ENCODE data around the gene ATXN1. TPM values are rescaled to one million over a fixed set of nuclear protein-coding genes. Genes with fewer than 3 reads are reported as not detected.

The ATXN1 gene
- total RNA-seq, 2 experiments from 2014 or later, result 27.8 to 32.8 TPM

DNA sequence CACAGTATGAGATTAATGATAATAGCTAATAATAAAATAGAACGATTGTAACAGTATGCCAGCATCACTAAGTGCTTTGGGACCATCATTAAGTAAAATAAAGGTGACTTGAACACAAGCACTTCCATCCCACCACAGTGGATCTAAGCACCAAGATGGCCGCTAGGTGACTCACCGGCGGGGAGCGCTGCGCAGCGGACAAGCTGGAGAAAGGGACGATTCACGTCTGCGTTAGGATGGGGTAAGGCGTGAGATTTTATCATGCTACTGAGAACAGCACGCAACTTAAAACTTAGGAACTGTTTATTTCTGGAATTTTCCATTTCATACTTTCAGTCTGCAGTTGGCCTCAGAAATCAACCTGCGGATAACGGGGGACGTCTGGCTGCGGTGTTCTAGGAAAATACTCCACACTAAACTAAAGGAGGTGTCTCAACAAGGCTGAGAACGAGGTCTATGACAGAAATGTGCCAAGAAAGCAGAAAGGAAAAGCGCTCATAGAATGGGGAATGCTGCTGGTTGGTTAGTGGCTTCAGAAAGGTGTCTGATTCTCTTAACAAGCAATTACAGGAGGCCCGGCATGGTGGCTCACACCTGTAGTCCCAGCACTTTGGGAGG lies 408.3 kb downstream of the ATXN1 start:
- Mint-ChIP-seq H3K27me3 (no peaks in the 10 kb centered on the region), H3K9me3 (no peaks in the 10 kb centered on the region)
- no peak for DNase-seq

GRCh38 chr6:16352258-16352635 lies 409.0 kb downstream of the ATXN1 start:
- H3K9me3 Mint-ChIP-seq, result no peaks in the 10 kb centered on the region
- H3K36me3 Mint-ChIP-seq, result peaks cover 3% of the 10 kb centered on the region
- DNase-seq, result no peak
- H3K4me1 Mint-ChIP-seq, result peaks cover 5% of the 10 kb centered on the region
- H3K4me3 Mint-ChIP-seq, result no peak overlapping the region
- H3K27me3 Mint-ChIP-seq, result no peaks in the 10 kb centered on the region
- H3K27ac Mint-ChIP-seq, result no peak overlapping the region

More for the DNA sequence above, 408.3 kb downstream of the ATXN1 start:
- Mint-ChIP-seq H3K36me3 (peaks cover 3% of the 10 kb centered on the region), H3K27ac (no peak overlapping the region), H3K4me1 (peaks cover 5% of the 10 kb centered on the region), H3K4me3 (no peak overlapping the region)

DNA sequence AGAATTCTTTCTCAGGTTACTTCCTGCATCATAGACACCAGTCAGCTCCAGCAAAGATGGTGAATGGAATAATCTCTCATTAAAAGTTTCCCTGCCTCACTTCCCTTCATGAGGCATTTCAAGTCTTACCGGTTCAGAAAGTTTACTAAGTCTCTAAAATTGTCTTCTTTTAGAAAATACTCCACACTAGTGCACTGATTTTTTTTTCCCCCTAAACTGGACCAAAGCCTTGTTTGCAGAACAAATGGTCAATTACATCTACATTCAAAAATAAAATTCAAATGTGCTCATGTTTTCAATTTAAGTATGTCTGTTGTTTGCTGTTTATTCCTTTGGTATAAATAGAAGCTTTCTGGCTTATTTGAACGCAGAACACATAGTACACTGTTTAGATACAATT lies 411.7 kb downstream of the ATXN1 start:
- H3K4me3 Mint-ChIP-seq, result no peak overlapping the region
- peaks cover 3% of the 10 kb centered on the region for H3K36me3 Mint-ChIP-seq
- H3K27ac Mint-ChIP-seq, result no peak overlapping the region
- H3K27me3 Mint-ChIP-seq, result no peaks in the 10 kb centered on the region
- DNase-seq, result no peak
- no peaks in the 10 kb centered on the region for H3K9me3 Mint-ChIP-seq
- H3K4me1 Mint-ChIP-seq, result no peaks in the 10 kb centered on the region

GRCh38 chr6:16346831-16347230 lies 414.4 kb downstream of the ATXN1 start:
- H3K36me3 Mint-ChIP-seq, result no peaks in the 10 kb centered on the region

GRCh38 chr6:16345449-16346330 lies 415.6 kb downstream of the ATXN1 start:
- no peaks in the 10 kb centered on the region for H3K27me3 Mint-ChIP-seq
- no peaks in the 10 kb centered on the region for H3K9me3 Mint-ChIP-seq
- no peak overlapping the region for H3K4me3 Mint-ChIP-seq
- H3K36me3 Mint-ChIP-seq, result no peaks in the 10 kb centered on the region
- no peak overlapping the region for H3K27ac Mint-ChIP-seq
- H3K4me1 Mint-ChIP-seq, result peaks cover 3% of the 10 kb centered on the region
- no peak for DNase-seq

More at GRCh38 chr6:16346831-16347230, 414.4 kb downstream of the ATXN1 start:
- H3K27ac Mint-ChIP-seq, result no peak overlapping the region
- no peaks in the 10 kb centered on the region for H3K27me3 Mint-ChIP-seq
- H3K4me1 Mint-ChIP-seq, result peaks cover 3% of the 10 kb centered on the region
- no peak overlapping the region for H3K4me3 Mint-ChIP-seq
- H3K9me3 Mint-ChIP-seq, result no peaks in the 10 kb centered on the region
- DNase-seq, result no peak

- no peaks in the 10 kb centered on the region for H3K36me3 Mint-ChIP-seq
- H3K27me3 Mint-ChIP-seq, result no peaks in the 10 kb centered on the region
- no peak overlapping the region for H3K4me3 Mint-ChIP-seq
- H3K27ac Mint-ChIP-seq, result no peak overlapping the region
- H3K9me3 Mint-ChIP-seq, result no peaks in the 10 kb centered on the region
- no peak for DNase-seq
- peaks cover 3% of the 10 kb centered on the region for H3K4me1 Mint-ChIP-seq
Measured at GRCh38 chr6:16344756-16345155, 416.5 kb downstream of the ATXN1 start.

DNA sequence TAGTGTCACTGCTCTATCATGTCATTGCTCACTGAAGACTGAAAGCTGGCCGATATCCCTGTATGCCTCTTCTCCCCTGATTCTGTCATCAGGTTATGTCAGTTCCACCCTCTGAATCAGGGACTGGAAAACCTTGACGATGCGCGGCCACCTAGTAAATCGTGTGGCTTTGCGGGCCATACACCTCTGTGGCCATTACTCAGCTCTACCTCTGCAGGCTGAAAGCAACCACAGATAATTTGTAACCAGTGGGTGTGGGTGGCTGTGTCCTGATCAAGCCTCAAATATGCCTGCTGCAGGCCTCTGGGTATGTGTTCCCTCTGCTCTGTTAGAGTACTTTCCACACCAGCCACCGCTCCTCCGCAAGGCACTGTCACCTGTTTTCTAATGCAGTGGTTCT lies 417.7 kb downstream of the ATXN1 start:
- H3K4me1 Mint-ChIP-seq, result peaks cover 3% of the 10 kb centered on the region
- H3K4me3 Mint-ChIP-seq, result no peak overlapping the region
- H3K9me3 Mint-ChIP-seq, result no peaks in the 10 kb centered on the region
- no peaks in the 10 kb centered on the region for H3K36me3 Mint-ChIP-seq
- DNase-seq, result no peak
- H3K27me3 Mint-ChIP-seq, result no peaks in the 10 kb centered on the region
- no peak overlapping the region for H3K27ac Mint-ChIP-seq

DNA sequence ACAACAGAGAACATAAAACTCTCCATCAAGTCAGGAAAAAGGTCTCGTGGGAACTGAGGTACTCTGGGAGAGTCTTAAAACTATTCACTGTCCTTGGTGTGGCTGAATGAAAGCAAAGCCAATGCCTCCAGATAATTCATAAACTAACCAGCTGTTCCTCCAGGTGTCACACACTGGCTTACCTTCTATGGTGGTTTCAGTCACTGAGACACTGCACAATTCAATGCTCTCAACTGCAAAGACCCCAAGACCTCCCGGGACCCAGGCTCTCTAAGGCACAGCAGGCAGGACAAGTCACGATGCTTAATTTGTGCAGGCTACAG lies 422.0 kb downstream of the ATXN1 start:
- Mint-ChIP-seq H3K4me1 (peaks cover 3% of the 10 kb centered on the region), H3K4me3 (no peak overlapping the region), H3K27me3 (no peaks in the 10 kb centered on the region), H3K9me3 (no peaks in the 10 kb centered on the region), H3K36me3 (no peaks in the 10 kb centered on the region), H3K27ac (no peak overlapping the region)
- no peak for DNase-seq

DNA sequence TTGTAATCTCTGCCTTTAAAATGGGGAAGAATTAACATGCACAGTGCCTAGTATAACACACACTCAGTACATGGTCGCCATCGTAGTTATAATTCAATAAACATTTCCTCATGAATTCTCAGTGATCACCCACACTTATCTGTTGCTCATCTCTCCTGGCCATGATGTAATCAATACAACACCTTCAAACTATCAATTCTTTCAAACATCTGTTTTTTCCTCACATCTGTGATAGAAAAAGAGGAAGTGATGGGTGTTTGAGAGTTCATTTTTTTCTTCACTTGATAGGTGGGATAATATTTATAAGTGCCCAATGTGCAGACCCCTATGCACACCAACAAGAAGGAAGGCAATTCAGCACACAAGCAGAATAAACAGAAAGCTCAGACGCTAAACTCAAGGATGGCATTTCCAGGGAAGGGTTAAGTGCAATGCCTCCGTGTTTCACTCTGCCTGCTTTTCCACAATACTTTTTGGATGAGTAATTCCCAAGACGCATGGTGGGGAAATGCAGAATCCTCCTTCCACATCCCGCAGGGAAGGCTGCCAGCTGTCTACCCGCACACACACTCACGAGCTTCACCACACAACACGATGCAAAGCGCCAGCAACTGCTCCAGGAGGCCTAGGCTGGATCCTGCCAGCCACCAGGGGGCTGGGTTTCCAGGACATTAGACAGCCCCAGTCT lies 422.5 kb downstream of the ATXN1 start:
- no peak overlapping the region for H3K4me3 Mint-ChIP-seq
- no peak overlapping the region for H3K27ac Mint-ChIP-seq
- H3K27me3 Mint-ChIP-seq, result no peaks in the 10 kb centered on the region
- H3K9me3 Mint-ChIP-seq, result no peaks in the 10 kb centered on the region
- no peak for DNase-seq
- H3K36me3 Mint-ChIP-seq, result no peaks in the 10 kb centered on the region
- H3K4me1 Mint-ChIP-seq, result peaks cover 3% of the 10 kb centered on the region

DNA sequence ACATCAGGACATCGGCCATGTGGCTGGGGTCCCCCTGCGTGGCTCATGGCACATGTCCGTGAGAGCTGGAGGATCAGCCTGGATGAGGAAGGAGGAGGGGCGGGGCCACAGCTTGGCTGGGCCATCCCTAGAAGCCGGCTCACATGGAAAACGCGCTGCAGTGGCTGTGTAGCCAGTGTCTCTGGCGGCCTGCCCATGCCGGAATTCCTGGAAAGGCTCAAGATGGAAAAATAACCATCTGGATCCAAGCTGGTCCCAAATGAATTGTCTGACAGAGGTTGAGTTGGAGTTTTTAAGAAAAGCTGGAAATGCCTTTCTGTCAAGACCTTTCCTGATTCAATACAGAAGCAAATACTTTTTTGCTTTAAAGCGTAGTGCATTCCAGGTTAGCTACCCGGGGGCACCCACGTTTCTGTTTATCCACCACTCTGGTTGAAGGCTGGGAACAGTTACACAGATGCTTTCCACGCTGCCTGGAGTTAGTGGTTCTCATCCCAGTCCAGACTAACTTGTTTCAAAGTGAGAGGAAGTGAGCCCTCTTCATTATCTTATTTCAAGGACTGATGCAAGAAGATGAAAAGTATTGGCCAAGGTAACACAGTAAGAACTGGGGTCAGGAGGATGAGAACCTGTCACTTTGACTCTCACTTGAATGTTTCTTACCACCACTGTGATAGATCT lies 423.8 kb downstream of the ATXN1 start:
- no peaks in the 10 kb centered on the region for H3K27me3 Mint-ChIP-seq

GRCh38 chr6:16336911-16337294 lies 424.4 kb downstream of the ATXN1 start:
- H3K27ac Mint-ChIP-seq, result no peak overlapping the region
- H3K4me3 Mint-ChIP-seq, result no peak overlapping the region
- no peaks in the 10 kb centered on the region for H3K4me1 Mint-ChIP-seq
- H3K27me3 Mint-ChIP-seq, result no peaks in the 10 kb centered on the region
- no peaks in the 10 kb centered on the region for H3K36me3 Mint-ChIP-seq
- H3K9me3 Mint-ChIP-seq, result no peaks in the 10 kb centered on the region
- DNase-seq, result no peak

More for the DNA sequence above, 423.8 kb downstream of the ATXN1 start:
- H3K36me3 Mint-ChIP-seq, result no peaks in the 10 kb centered on the region
- H3K9me3 Mint-ChIP-seq, result no peaks in the 10 kb centered on the region
- no peak overlapping the region for H3K27ac Mint-ChIP-seq
- H3K4me1 Mint-ChIP-seq, result no peaks in the 10 kb centered on the region
- no peak overlapping the region for H3K4me3 Mint-ChIP-seq
- DNase-seq, result no peak

DNA sequence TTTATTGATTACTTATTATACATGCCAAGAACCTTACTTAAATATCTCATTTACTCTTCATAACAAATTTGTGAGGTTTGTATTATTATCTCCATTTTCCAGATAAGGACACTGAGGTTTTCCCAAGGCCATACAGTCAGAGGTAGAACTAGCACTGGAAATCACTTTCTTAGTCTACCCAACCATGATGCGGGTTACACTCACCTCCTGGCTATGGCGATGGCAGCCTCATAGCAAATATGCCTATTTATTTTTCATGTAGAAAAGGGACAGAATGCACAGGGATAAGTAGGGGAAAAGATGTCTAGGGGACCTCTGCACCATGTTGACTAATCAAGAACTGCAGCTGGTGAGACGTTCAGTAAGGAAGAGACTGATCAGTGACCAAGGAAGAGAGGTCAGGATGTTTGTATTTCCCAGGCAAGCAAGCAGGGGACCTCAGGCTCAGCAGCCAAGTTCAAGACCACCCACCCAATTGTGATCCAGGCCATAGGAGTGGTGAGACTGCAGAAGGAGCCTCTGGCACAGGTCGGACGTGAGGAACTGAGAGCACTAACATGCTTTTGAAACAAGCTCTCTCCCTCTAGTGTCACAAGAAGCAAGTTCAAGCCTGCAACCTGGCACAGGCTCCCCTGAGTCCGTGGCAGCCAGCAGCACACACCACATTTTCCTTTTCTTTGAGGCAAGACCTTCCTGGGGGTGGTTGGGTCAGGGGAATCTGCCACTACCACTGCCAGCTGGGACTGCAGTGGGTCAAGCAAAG lies 425.0 kb downstream of the ATXN1 start:
- H3K36me3 Mint-ChIP-seq, result no peaks in the 10 kb centered on the region
- no peaks in the 10 kb centered on the region for H3K4me1 Mint-ChIP-seq
- no peaks in the 10 kb centered on the region for H3K27me3 Mint-ChIP-seq
- H3K27ac Mint-ChIP-seq, result no peak overlapping the region
- no peaks in the 10 kb centered on the region for H3K9me3 Mint-ChIP-seq
- no peak for DNase-seq
- H3K4me3 Mint-ChIP-seq, result no peak overlapping the region

DNA sequence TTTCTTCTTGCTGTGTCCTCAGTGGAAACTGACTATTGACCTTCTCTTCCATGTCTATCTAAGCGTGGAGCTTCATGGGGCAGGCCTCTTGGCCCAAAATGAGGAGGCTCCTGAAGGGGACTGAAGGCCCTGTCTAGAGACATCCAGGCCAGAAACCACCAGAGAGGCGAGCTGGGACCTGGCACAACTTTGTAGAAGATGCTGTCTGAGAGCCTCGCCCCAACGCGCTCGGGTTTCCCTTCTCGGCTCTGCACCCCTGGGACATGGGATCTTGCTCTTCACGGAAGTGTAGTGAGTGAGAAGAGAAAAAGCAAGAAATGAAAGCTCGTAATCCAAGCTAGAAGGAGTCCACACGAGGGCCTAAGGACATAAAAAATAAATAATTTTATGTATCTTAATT lies 426.1 kb downstream of the ATXN1 start:
- Mint-ChIP-seq H3K9me3 (no peaks in the 10 kb centered on the region), H3K4me1 (no peaks in the 10 kb centered on the region), H3K27ac (no peak overlapping the region), H3K27me3 (no peaks in the 10 kb centered on the region), H3K36me3 (no peaks in the 10 kb centered on the region), H3K4me3 (no peak overlapping the region)
- no peak for DNase-seq

DNA sequence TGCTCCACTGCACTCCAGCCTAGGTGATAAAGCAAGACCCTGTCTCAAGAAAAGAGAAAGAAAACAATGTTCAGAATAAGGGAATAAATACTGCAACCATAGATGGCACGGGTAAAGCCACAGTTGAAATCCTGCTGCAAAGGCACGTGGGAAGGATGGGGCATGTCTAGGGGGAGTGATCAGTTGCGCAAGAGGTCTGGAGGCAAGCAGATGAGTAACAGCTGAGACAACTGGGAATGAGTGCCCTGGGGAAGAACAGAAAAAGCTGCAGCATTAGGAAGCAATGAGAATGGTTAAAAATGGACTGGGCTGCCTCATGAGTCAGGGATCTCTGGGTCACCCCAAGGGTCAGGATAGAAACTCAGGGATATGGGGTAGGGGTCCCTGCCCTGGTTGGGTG lies 426.6 kb downstream of the ATXN1 start:
- Mint-ChIP-seq H3K27me3 (no peaks in the 10 kb centered on the region), H3K9me3 (no peaks in the 10 kb centered on the region), H3K4me3 (no peak overlapping the region), H3K4me1 (no peaks in the 10 kb centered on the region), H3K36me3 (no peaks in the 10 kb centered on the region), H3K27ac (no peak overlapping the region)
- no peak for DNase-seq

All from activated naive CD8-positive, alpha-beta T cell treated with anti-CD3 and anti-CD28 coated beads for 36 hours (primary cell).